Bronchial epithelial cell (primary cell): Measurements from ENCODE around the gene TMEM175. TPM values are rescaled to one million over a fixed set of nuclear protein-coding genes. Genes with fewer than 3 reads are reported as not detected.

Source experiments
- DNase-seq: peaks from one replicate; pipeline ENCODE4 v3.0.0-alpha.2; 2010; ENCODE audit warnings: low read depth
- FAIRE-seq: peaks from 2 replicates; lab custom pipeline; 2011; peaks lifted over from hg19 to GRCh38; lab: Jason Lieb, UNC
- H3K27me3 ChIP-seq: 2 replicates; pipeline ENCODE4 v1.5.1; 2011; ENCODE audit warnings: low read length; ENCODE audit not compliant: control insufficient read depth, insufficient read depth
- H3K36me3 ChIP-seq: 2 replicates; pipeline ENCODE4 v1.5.1; 2011; ENCODE audit warnings: low read length; ENCODE audit not compliant: control insufficient read depth, insufficient read depth
- H3K4me3 ChIP-seq: 2 replicates; pipeline ENCODE4 v1.5.1; 2011; ENCODE audit warnings: mild to moderate bottlenecking, low read depth, low read length, control low read depth
- total RNA-seq: library from RNA; depleted of rRNA; stranded (reverse); fragments of >200 nt; gene quantifications from 2 replicates; pipeline ENCODE4 v1.2.1, GENCODE V29; 2014
- TF ChIP-seq, protein P1 (sequence below): IDR thresholded peaks from 2 replicates; pipeline ENCODE4 v1.5.1; 2011; ENCODE audit warnings: mild to moderate bottlenecking, moderate library complexity, low read length, control low read depth, inconsistent platforms; ENCODE audit not compliant: insufficient read depth, severe bottlenecking

TMEM175 gene
- total RNA-seq, 1 donor from 2014 or later, result 3.4 TPM

DNA sequence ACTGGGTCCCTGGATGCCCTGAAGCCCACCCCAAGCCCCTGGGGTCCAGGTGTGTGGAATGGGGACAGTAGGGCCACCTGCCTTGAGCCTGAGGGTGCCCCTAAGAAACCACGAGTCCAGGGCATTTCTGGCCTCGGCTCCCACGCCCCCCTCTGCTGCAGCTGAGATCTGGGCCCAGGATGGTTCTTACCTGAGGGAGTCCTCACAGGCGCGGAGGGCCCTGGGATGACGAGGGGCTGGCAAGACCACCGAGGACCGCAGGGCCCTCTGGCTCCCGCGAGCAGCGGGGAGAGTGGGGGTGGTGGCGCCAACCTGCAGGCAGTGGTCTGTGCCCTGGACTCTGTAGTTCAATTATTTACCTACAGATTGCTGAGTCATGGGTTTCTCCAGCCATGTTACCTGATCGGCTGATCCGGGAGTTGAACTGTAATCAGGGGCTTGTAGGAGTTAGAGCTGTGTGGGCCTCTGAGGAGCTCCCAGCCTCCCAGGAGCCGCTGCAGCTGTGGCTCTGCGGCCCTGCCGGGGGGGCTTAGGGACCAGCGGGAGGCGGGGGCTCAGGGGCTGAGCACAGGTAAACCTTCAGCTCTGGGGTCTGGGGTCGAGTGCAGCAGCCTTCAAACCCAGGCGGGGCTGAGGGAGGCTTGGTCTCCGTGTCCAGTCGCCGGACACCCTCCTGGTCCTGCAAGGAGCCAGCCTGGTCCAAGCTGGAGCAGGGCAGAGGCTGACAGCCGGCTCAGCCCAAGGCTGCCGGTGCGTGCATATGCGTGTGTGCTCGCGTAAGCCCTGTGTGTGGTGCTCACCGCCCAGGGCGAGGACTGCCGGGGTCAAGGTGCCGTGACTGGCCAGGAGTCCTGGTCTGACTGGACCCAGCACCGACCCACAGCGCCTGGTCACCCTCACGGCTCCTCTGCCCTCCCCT is 61.1 kb downstream of the TMEM175 start, which contains the start of gene SLC26A1:
TSS of gene SLC26A1 (minus strand) at position 294 of the 919 bp plus-strand sequence. CDS start 1,701 bp downstream, outside the sequence.
- DNase-seq (no peak), FAIRE-seq (no peak)
- no peak within 1 kb of the TSS for H3K4me3 ChIP-seq
- TF ChIP-seq, protein P1, sequence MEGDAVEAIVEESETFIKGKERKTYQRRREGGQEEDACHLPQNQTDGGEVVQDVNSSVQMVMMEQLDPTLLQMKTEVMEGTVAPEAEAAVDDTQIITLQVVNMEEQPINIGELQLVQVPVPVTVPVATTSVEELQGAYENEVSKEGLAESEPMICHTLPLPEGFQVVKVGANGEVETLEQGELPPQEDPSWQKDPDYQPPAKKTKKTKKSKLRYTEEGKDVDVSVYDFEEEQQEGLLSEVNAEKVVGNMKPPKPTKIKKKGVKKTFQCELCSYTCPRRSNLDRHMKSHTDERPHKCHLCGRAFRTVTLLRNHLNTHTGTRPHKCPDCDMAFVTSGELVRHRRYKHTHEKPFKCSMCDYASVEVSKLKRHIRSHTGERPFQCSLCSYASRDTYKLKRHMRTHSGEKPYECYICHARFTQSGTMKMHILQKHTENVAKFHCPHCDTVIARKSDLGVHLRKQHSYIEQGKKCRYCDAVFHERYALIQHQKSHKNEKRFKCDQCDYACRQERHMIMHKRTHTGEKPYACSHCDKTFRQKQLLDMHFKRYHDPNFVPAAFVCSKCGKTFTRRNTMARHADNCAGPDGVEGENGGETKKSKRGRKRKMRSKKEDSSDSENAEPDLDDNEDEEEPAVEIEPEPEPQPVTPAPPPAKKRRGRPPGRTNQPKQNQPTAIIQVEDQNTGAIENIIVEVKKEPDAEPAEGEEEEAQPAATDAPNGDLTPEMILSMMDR, result no peak
- H3K27me3 ChIP-seq, result peaks cover 14% of the 10 kb centered on the region
- H3K36me3 ChIP-seq, result peaks cover 5% of the 10 kb centered on the region

DNA sequence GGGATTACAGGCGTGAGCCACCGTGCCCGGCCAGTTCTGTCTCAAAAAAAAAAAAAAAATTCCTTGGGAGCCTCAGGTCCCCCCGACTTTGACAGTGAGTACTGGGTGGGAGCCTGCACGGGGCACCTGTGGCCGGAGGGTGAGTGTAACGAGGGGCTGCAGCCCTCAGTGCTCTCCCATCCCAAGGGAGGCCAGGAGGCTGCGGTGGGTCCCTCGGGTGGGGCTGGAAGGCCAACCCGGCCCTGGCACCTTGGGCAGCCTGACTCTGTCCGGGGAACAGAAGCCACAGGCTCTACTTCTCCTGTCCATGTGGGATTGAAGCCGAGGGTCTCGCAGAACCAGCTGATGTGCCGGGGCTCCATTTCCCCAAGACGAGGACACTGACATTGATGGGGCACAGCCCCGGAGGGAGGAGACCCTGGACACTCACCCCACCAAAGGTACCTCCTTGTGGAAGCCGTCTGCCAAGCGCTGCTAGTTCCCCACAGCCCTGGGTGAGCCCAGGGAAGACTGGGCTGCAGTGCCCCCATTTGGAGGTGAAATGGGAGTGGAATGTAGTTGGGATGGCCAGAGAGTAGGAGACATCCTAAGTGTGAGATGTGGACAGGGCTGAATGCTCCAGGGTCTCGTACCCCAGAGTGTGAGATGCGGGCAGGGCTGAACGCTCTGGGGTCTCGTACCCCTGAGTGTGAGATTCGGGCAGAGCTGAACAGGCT is 63.2 kb downstream of the TMEM175 start:
- no peaks in the 10 kb centered on the region for H3K36me3 ChIP-seq
- peaks cover 28% of the 10 kb centered on the region for H3K27me3 ChIP-seq
- TF ChIP-seq, protein P1, result no peak
- no peak overlapping the region for H3K4me3 ChIP-seq
- FAIRE-seq (peak; percentile 68), DNase-seq (no peak)

DNA sequence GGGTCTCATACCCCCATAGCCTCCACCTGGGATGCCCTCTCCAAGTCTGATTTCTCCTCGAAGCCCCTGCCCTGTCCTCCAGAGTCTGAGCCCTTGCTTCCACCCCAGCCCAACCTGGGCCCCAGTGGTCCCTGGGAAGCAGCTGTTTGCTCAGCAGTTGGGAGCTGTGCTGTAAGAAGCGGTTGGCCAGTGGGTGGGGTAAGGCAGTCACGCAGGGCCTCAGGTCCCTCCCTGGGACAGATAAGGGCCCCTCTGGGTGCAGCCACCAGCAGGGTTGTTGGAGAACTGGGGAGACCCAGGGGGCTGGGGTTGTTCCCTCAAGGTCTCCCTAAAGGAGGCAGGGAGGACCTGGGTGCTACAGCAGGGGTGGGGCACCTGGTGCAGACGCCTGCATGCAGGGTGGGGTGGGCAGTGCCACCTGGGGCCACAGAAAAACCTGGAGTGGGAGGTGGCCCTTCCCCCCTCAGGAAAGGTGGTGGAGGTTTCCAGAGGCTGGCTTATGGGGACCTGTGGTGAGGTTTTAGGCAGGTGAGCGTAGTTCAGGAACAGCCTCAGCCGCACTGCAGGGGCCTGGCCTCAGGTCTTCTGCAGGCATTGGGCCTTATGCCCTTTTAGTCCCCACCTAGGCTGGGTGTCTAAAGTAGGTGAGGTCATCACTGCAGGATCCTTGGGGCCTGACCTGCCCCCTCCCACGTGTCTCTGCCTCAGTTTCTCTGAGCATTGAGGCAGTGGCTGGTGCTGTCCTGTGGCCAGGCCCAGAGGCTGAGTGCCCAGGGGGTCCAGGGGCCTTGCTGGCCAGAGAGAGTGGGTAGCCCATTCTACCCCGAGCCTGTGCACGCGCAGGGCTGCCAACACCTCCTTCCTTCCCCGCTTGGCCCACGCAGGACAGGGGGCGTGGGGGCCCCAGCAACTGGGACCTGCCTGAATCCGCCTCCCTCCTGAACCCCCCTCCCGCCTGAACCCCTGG is 64.1 kb downstream of the TMEM175 start:
- no peak overlapping the region for H3K4me3 ChIP-seq
- TF ChIP-seq, protein P1, result no peak
- peaks cover 35% of the 10 kb centered on the region for H3K27me3 ChIP-seq
- FAIRE-seq (no peak), DNase-seq (no peak)
- no peaks in the 10 kb centered on the region for H3K36me3 ChIP-seq

DNA sequence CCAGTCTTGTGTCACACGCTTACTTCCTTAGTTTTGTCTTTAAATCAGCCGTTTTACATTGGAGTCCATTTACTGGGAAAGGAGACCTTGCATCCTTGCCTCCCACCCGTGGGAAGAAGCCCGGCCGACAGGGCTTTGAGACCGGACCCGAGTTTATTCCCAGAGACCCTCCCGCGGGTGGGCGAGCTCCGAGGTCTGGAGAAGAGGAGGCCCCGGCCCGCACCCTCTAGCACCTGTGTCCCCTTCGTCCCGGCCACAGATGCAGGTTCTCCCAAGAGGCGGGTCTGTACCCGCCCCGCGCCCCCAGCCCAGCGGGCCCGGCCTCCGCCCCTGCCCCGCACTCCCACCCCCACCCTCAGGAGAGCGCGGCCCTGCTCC is 64.7 kb downstream of the TMEM175 start:
- peaks cover 42% of the 10 kb centered on the region for H3K27me3 ChIP-seq
- no peak for DNase-seq
- FAIRE-seq, result no peak
- no peaks in the 10 kb centered on the region for H3K36me3 ChIP-seq
- TF ChIP-seq, protein P1, result no peak
- H3K4me3 ChIP-seq, result no peak overlapping the region

DNA sequence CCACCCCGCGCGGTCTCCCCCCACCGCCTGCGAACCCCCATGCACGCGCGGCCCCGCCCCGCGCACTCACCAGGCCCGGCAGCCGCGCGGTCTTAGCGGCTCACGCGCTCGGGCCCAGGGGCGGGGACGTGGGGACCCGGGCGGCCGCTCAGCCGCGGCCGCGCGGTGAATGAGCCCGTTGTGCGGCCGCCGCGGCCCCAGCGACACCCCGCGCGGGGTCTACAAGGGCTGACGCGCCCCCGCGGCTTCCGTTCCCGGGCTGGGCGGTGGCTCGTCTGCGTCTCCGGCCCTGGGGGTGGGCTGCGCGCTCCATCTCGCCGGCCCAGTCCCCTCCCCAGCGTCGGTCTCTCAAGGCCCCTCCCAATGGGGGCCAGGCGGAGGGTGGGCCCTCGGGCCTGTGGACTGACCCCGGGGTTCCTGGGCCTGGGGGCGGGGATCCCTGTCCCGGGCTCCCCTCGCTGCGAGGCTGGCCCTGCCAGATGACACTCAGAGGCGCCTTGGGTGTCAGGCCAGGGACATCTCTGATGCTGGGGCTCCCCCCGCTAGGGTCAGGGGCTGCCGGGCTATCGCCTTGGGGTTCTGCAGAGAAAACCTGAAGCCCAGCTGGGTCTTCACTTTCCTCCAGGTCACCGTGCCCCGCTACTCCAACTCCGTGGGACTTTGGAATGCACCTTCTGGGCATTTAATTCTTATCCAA is 65.3 kb downstream of the TMEM175 start:
- TF ChIP-seq, protein P1, result no peak
- Histone ChIP-seq H3K36me3 (no peaks in the 10 kb centered on the region), H3K27me3 (peaks cover 45% of the 10 kb centered on the region), H3K4me3 (no peak overlapping the region)
- DNase-seq (no peak), FAIRE-seq (no peak)
